Activated CD4-positive, alpha-beta T cell treated with anti-CD3 and anti-CD28 coated beads, Interleukin-2, Interleukin-4, amounts not matched to agents 100 ng/mL and 50 ng/mL, durations not matched to agents 16 hours and 8 hours (primary cell): ENCODE data around the gene MIPOL1.
A peak's percentile ranks its signal among the peaks of the same experiment; 100 is the strongest.
"Not testable (repeated sequence)": the region's sequence is repeated elsewhere in the genome, so short reads cannot be mapped to it uniquely, and the experiment has no call there.

Experiments used
- DNase-seq: peaks from one replicate; pipeline ENCODE4 v3.0.0-alpha.2; 2020; ENCODE audit warnings: low spot score

Gene MIPOL1

GRCh38 chr14:37234222-37234621 lies 36.5 kb downstream of the MIPOL1 start:
- no peak for DNase-seq

- DNase-seq: not testable (repeated sequence)
Observed at GRCh38 chr14:37236044-37236443, 38.3 kb downstream of the MIPOL1 start.

GRCh38 chr14:37237094-37237493 lies 39.4 kb downstream of the MIPOL1 start:
- DNase-seq: no peak

GRCh38 chr14:37237735-37238200 lies 40.0 kb downstream of the MIPOL1 start:
- DNase-seq: no peak

- no peak for DNase-seq
Observed at GRCh38 chr14:37241198-37241597, 43.5 kb downstream of the MIPOL1 start.

GRCh38 chr14:37246427-37246829 lies 48.7 kb downstream of the MIPOL1 start:
- DNase-seq: peak; percentile 17

GRCh38 chr14:37247791-37248461 lies 50.2 kb downstream of the MIPOL1 start:
- no peak for DNase-seq

- no peak for DNase-seq
Observed at GRCh38 chr14:37251775-37252174, 54.0 kb downstream of the MIPOL1 start.

- DNase-seq: no peak
Observed at GRCh38 chr14:37252434-37252833, 54.7 kb downstream of the MIPOL1 start.

- DNase-seq: no peak
Observed at GRCh38 chr14:37253905-37254304, 56.2 kb downstream of the MIPOL1 start.

- DNase-seq: no peak
Observed at GRCh38 chr14:37254411-37254947, 56.7 kb downstream of the MIPOL1 start.

GRCh38 chr14:37257501-37258070 lies 59.8 kb downstream of the MIPOL1 start:
- no peak for DNase-seq

- DNase-seq: no peak
Observed at GRCh38 chr14:37262649-37263048, 64.9 kb downstream of the MIPOL1 start.

- DNase-seq: no peak
Observed at GRCh38 chr14:37263656-37264236, 66.0 kb downstream of the MIPOL1 start.

- no peak for DNase-seq
Observed at GRCh38 chr14:37268788-37269187, 71.1 kb downstream of the MIPOL1 start.

- DNase-seq: no peak
Observed at GRCh38 chr14:37270629-37271028, 72.9 kb downstream of the MIPOL1 start.

GRCh38 chr14:37272569-37272968 lies 74.8 kb downstream of the MIPOL1 start:
- no peak for DNase-seq

GRCh38 chr14:37274652-37275051 lies 76.9 kb downstream of the MIPOL1 start:
- DNase-seq: no peak

- DNase-seq: no peak
Observed at GRCh38 chr14:37275963-37276362, 78.2 kb downstream of the MIPOL1 start.

- DNase-seq: no peak
Observed at GRCh38 chr14:37278636-37279538, 81.2 kb downstream of the MIPOL1 start.

GRCh38 chr14:37279818-37280217 lies 82.1 kb downstream of the MIPOL1 start:
- DNase-seq: no peak

GRCh38 chr14:37284760-37285159 lies 87.0 kb downstream of the MIPOL1 start:
- no peak for DNase-seq
